HG03175 (cell line): ENCODE measurements around the gene DRAXIN.

Experiments
- ATAC-seq: cut with Tn5 transposase; IDR thresholded peaks from one replicate; pipeline ENCODE4 v1.9.1; 2021; ENCODE audit warnings: mild to moderate bottlenecking, moderate library complexity; ENCODE audit not compliant: unreplicated experiment

DRAXIN gene

DNA sequence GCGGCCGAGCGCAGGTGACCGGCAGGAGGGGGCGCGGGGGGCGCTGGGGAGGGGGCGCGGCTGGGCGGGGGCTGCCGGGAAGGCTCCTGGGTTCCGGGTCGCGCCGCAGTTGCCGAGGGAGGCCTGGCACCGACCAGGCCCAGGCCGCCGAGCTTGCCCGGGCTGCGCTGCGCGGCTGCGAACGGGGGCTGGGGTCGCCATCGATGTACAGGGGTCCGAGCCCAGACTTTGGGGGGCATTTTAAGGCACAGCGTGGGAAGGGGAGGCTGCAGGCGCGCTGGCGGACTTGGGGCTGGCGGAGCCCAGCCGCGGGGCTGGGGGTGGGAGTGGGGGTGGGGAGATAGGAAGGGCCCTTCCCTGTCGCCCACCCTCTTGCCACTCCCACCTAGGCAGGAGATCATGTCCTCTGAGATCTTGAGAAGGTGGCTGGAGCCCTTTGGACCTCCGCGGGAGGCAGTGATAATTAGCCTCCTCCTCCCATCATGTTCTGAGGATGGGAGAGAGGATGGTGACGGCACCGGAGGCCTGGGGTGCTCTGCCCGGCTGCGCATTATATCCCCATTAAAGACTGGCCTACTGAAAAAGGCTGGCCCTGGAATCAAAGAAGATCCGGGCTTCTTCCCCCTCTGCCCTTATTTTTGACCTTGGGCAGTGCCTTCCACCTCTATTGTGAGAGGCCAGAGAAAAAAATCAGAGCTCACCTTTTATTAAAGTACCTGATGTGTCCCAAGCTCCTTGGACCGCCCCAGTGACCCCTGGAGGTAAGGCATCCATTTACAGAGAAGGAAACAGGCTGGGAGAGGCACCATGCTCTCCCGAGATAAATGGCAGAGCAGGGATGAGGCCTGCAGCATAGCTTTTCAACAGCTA, 36.3 kb upstream of the DRAXIN start:
- peak; percentile 29 for ATAC-seq

DNA sequence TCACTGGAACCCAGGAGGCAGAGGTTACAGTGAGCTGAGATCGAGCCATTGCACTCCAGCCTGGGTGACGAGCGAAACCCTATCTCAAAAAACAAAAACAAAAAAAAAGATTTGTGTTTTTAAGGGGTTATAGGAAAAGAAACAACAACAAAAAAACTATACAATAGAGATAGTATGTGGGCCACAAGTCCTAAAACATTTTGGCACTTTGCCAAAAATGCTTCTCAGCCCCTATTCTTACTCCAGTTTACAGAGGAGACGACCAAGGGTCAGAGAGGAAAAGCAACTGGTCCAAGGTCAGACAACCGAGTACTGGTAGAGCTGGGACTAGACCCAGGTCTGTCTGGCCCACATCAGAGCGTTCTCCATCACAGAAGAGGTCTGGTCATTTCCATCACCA, 33.9 kb upstream of the DRAXIN start:
- ATAC-seq = no peak

DNA sequence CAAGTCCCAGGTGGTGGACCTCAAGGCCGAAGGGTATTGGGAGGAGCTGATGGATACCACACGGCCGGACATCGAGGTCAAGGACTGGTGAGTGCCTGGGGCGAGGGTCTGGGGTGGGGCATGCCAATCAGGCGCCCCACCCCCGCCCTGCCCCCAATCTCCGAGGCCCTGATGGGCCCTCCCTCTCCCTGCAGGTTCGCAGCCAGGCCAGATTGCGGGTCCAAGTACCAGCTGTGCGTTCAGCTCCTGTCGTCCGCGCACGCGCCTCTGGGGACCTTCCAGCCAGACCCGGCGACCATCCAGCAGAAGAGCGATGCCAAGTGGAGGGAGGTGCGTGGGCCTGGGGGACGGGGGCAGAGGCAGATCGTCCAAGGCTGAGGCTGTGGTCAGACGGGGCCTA, 33.0 kb upstream of the DRAXIN start:
- ATAC-seq = no peak

DNA sequence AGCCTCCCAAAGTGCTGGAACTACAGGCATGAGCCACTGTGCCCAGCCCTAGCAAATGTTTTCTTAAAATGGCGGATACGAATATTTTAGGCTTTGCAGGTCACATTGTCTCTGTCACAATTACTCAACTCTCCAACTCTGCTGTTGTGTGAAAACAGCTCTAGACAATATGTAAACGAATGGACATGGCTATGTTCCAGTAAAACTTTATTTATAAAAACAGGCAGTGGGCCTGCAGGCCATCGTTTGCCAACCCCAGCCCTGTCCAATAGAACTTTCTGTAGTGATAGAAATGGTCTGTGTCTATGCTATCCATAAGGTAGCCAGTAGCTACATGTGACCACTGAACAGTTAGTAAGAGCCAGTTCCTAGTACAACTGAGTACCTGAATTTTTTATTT, 31.8 kb upstream of the DRAXIN start:
- no peak for ATAC-seq

DNA sequence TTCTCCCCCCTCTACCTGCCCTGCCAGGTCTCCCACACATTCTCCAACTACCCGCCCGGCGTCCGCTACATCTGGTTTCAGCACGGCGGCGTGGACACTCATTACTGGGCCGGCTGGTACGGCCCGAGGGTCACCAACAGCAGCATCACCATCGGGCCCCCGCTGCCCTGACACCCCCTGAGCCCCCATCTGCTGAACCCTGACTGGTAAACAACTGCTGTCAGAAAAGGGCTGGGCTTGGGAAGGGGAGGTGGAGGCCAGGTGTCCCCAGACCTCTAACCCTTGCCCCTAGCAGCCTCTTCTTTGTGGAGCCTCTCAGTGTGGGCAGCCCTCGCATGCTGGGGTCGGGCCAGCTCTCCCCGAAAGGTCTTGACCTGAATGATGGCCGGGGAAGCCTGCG, 30.4 kb upstream of the DRAXIN start:
- ATAC-seq = no peak

GRCh38 chr1:11664336-11665065, 27.0 kb upstream of the DRAXIN start:
- ATAC-seq = peak; percentile 50

DNA sequence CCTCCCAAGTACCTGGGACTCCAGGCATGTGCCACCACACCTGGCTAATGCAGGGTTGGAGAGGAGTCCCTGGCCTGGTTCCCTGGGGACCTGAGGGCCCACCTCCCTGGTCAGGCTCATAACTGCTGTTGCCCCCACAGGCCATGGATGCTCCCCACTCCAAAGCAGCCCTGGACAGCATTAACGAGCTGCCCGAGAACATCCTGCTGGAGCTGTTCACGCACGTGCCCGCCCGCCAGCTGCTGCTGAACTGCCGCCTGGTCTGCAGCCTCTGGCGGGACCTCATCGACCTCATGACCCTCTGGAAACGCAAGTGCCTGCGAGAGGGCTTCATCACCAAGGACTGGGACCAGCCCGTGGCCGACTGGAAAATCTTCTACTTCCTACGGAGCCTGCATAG, 23.0 kb upstream of the DRAXIN start:
- ATAC-seq = no peak

DNA sequence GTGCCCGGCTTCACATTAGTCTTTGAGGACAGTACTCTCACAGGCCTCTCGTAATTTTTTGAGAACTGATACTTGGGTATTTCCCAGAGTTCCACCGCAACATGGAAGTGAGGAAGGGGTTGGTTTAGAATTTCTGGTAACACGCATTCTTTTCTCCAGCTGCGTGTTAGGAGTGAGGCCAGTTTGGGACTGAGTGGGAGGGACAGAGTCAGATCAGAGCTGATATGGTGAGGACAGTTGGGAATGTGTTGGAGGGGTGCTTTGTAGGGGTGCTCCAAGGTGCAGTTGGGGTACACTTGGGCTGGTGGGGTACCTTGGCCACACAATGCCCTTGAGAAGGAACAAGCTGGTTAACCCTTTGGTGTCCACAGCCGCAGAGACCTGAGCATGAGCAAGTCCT, 20.8 kb upstream of the DRAXIN start:
- ATAC-seq = no peak

- ATAC-seq = no peak
These were observed 20.3 kb upstream of the DRAXIN start for GRCh38 chr1:11671205-11671543.

- no peak for ATAC-seq
These were observed 19.8 kb upstream of the DRAXIN start for GRCh38 chr1:11671544-11672286.

DNA sequence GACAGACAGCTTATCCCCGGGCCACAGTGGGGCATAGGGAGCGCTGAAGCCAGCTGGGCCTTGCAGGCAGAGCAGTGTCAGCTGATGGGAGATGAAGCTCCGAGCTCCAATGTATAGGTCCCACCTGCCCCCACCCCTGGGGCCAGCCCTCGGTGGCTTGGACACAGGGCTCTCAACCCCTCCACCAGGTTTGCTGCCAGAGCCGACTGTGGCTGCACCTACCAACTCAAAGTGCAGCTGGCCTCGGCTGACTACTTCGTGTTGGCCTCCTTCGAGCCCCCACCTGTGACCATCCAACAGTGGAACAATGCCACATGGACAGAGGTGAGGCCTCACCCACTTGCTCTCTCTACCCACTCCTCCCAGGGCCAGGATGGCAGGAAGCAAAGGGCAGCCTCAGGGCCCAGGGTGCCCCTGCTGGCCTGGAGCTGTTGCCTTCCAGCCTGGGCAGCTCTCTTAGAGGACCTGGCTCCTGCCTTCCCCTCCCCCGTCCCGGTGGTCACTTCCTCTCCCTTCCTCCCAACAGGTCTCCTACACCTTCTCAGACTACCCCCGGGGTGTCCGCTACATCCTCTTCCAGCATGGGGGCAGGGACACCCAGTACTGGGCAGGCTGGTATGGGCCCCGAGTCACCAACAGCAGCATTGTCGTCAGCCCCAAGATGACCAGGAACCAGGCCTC, 18.3 kb upstream of the DRAXIN start:
- no peak for ATAC-seq

GRCh38 chr1:11674488-11674887, 17.0 kb upstream of the DRAXIN start:
- no peak for ATAC-seq

- no peak for ATAC-seq
These were observed 16.2 kb upstream of the DRAXIN start for GRCh38 chr1:11675325-11675724.

- ATAC-seq = no peak
These were observed 15.0 kb upstream of the DRAXIN start for GRCh38 chr1:11676386-11677103.

DNA sequence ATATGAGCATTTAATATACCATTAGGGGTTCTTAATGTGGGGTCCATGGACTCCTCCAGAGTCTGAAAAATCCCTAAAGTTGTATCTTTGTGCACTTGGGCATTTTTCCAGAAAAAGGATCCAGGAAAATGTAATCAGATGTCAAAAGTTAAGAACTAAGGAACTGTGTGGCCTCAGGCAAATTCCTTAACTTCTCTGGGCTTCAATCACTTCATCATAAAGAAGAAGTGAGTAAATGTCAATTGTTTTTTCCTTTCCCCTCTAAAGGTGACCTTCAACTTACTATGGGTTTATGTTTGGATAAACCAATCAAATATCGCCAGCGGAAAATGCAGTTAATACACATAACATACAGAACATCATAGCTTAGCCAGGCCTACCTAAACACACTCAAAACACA, 13.1 kb upstream of the DRAXIN start:
- no peak for ATAC-seq

DNA sequence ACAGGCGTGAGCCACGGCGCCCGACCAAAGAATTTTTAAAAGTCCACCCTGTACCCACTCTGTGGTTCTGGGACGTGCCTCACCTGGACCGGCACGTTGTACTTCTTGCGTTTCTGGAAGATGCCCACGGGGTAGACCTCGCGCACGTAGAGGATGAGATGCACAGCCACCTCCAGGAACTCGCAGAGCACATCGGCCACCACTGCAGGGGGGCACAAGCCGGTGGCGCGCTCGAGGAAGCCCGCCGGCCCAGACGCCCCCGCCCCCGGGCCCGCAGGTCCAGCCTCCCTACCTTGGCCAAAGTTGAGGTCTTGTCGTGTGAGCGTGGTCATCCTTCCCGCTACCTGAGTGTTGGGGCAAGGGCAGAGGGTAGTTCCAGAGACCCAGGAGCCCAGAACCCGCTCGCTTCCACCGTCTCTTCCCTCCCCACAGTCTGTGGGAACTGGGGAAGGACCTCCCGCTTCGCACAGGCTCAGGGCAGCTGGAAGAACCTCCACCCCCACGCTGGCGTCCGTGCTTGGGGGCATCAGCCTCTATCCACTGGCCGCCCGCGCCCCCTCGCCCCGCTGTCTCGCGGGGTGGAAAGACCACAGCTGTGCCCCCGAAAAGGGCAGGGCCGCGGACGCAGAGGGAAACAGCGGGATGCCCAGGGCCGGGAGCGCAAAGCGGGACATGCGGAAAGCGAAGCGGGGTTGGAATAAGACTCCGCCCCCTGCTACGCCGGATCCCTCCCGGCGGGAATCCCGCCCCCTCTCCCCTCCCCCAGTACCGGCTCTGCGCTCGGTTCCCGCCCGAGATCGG, 11.0 kb upstream of the DRAXIN start:
- peak; percentile 17 for ATAC-seq

- peak; percentile 88 for ATAC-seq
These were observed 10.3 kb upstream of the DRAXIN start, which contains the start of gene MAD2L2 for GRCh38 chr1:11681071-11681771. TSS of gene MAD2L2 (minus strand) at chr1:11681148. CDS start at chr1:11680601, 547 bp downstream.

GRCh38 chr1:11682287-11682771, 9.2 kb upstream of the DRAXIN start:
- ATAC-seq = no peak

DNA sequence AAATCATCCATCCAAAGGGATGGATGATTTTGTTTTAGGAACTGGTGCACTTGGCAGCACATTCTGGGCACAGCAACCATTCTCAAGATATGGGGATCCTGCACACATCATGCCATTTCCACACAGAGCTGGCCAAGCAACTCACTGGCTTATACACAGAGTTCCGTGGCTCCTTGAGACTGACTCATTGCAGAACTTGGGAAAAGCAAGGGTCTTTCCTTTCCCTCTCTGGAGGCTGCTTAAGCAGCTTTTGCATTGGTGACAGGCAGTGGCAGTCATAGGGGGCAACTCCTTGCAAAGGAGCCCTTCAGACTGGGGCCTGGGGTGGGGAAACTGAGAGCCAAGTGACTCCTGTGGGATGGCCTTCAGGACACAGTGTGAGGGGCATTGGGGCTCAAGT, 8.7 kb upstream of the DRAXIN start:
- no peak for ATAC-seq
